GM18870 (cell line): Measurements from ENCODE around the gene DIPK1A.

Experiments used
- ATAC-seq: cut with Tn5 transposase; IDR thresholded peaks from one replicate; pipeline ENCODE4 v1.9.1; 2021; ENCODE audit warnings: moderate library complexity; ENCODE audit not compliant: unreplicated experiment

The DIPK1A gene

DNA sequence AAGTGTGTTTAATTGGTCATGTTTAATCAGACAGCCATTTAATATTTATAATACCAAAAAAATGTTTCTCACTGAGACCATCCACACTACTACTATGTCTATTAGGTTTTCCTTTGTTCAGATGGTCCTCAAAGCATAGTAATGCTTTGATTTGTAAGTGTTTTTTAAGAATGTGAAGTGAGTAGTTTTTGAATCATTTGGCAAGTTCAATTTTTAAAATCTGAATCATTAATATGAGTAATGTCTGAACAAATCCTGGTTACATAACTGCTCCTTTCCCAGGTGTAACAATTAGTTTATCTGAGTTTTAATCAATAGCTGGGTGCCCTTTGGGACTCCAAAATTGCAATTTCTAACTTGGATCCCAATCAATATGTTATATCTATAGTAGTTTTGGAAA is 152.9 kb downstream of the DIPK1A start:
- ATAC-seq, result no peak

DNA sequence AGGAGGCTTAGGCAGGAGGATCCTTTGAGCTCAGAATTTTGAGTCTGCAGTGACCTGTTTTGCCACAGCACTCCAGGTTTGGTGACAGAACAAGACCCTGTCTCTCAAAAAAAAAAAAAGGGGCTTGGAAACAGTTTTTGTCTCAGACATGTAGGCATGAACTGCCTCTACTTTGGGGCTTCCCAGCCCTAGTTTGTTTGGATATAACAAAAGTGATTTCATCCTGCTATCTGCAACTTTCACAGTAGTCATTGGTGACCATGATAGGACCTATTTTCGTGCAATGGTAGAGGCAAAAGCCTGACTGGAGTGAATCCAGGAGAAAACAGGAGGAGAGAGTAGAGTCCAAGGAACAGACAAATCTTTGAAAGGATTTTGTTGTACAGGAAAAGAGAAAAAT is 156.0 kb downstream of the DIPK1A start:
- ATAC-seq, result no peak

DNA sequence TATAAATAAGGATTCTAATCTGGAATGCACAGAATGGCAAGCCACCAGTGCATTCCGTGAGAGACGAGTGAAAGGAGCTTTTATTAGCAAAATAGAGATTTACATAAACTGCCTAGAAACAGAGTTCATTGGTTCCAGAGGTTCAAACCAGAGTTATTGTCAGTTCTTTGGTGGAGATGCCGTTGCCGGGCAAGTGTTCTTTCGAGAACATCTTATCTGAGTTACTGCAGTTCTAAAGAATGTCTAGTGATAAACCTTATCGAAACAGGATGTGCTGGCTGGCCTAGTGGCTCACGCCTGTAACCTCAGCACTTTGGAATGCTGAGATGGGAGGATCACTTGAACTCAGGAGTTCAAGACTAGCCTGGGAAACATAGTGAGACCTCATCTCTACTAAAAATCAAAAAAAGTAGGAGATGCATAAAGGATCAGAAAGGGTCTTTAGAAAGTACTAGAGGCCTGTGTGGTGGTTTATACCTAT is 156.5 kb downstream of the DIPK1A start:
- ATAC-seq, result peak; percentile 81

DNA sequence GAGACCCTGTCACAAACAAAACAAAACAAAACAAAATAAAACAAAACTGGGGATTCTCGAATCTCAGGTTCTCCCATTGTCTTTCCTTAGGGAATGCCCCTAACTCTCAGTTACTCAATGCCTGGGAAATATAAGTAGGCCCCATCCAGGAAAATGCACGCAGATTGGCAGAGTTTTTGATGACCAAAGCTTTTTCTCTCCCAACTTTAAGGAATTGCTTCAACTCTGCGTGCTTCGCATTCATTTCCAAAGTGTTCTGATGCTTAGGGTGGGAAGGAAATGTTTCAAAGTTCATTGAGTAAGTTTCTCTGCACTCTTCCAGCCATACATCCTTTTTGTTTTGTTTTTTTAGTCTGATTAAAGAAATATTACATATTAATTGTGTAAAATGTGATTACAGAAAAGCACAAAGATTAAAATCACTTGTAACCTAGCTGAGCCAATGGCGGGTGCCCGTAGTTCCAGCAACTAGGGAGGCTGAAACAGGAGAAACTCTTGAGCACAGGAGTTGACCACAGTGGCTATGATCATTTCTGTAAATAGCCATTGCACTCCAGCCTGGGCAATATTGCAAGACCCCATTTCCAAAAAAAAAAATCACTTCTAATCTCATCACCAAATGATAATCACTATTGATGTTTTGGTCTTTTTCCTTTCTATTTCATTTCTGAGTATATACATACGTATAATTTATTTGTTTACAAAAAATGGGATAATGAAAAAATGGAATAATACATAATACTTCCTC is 157.9 kb downstream of the DIPK1A start:
- no peak for ATAC-seq

DNA sequence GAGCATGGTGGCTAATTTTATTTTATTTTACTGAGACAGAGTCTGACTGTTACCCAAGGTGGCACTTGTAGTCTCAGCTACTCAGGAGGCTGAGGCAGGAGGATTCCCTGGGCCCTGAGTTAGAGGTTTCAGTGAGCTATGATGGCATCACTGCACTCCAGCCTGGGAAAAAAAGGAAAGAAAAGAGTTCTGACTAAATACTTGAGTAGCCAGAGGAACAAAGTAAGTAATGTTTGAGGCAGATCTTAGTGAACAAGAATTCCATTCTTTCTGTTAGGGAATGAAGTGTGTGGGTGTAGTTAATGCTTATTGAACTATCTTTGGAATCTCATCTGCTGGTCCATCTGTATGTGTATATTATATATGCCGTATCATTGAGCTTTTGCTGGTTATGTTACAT is 163.3 kb downstream of the DIPK1A start:
- no peak for ATAC-seq

DNA sequence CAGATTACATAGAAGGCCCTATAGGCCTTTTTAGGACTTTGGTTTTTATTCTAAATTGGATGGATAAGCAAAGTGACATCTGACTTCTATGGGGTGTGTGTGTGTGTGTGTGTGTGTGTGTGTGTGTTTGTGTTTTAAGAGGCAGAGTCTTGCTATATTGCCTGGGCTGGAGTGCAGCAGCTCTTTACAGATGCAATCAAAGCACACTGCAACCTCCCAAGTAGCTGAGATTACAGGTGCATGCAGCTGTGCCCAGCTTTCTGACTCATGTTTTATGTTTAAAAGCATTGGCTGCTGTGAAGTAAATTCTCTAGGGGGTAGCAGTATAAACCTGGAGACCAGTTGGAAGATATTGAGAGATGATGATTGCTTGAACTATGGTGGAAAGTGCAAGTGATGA is 164.0 kb downstream of the DIPK1A start:
- no peak for ATAC-seq

DNA sequence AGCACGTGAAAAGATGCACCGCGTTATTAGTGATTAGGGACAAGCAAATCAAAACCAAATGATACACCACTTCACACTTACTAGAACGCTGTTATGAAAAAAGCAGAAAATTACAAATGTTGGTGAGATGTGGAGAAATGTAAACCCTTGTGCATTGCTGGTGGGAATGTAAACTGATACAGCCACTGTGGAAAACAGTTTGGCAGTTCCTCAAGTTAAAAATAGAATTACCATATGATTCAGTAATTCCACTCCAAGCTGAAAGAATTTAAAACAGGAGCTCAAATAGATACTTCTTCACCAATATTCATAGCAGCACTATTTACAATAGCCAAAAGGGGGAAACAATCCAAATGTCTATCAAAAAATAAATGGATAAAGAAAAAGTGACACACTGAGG is 166.1 kb downstream of the DIPK1A start:
- ATAC-seq, result no peak

DNA sequence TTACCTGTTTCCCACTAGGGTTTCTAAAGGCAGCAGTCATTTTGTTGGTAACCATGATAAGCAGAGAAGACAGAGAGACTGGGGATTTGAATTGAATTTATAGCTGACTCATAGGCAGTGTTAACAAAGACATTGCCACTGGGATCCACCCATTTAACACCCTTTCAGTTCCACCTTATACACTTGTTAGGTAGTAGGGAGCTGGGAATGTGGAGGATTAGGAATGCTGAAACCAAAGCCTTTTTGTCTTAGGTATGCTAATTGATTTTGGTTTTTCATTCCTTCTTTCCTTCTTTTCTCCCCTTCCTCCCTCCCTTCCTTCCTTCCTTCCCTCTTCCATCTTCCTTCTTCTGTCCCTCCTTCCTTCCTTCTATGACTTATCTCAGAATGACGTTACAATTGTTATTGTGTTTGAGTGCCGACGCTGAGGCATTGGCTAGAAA is 168.9 kb downstream of the DIPK1A start:
- ATAC-seq, result no peak
